Fibroblast of mammary gland (primary cell): ENCODE measurements around the gene XYLT1.

Experiments
- DNase-seq: peaks from one replicate; pipeline ENCODE4 v3.0.0-alpha.2; 2010; ENCODE audit warnings: low read depth
- H3K4me3 ChIP-seq: 2 replicates; pipeline ENCODE4 v1.5.1; 2011; ENCODE audit warnings: low read depth, mild to moderate bottlenecking, low read length, moderate library complexity; ENCODE audit not compliant: control insufficient read depth
- CTCF ChIP-seq: conservative IDR thresholded peaks from 2 replicates; pipeline ENCODE4 v1.5.1; 2011; ENCODE audit warnings: low read depth, low read length, inconsistent platforms; ENCODE audit not compliant: control insufficient read depth, insufficient read depth

Gene XYLT1

DNA sequence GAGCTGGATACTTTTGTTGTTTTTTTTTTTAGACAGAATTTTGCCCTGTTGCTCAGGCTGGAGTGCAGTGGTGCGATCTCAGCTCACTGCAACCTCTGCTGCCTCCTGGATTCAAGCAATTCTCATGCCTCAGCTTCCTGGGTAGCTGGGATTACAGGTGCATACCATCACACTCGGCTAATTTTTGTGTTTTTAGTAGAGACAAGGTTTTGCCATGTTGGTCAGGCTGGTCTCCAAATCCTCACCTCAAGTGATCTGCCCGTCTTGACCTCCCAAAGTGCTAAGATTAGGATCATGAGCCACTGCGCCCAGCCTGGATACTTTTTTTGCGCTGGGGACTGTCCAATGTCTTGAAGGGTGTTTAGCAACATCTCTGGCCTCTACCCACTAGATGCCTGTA, 32.6 kb upstream of the XYLT1 start:
- H3K4me3 ChIP-seq = no peak overlapping the region
- no peak for TF ChIP-seq CTCF
- DNase-seq = no peak

- no peak overlapping the region for H3K4me3 ChIP-seq
- no peak for TF ChIP-seq CTCF
- DNase-seq = no peak
Observed at GRCh38 chr16:17501321-17501720, 30.6 kb upstream of the XYLT1 start.

GRCh38 chr16:17499223-17499902, 28.6 kb upstream of the XYLT1 start:
- no peak overlapping the region for H3K4me3 ChIP-seq
- DNase-seq = no peak
- no peak for TF ChIP-seq CTCF

GRCh38 chr16:17497648-17498047, 26.9 kb upstream of the XYLT1 start:
- TF ChIP-seq CTCF = no peak
- no peak overlapping the region for H3K4me3 ChIP-seq
- peak; percentile 47 for DNase-seq

GRCh38 chr16:17496891-17497290, 26.1 kb upstream of the XYLT1 start:
- H3K4me3 ChIP-seq = no peak overlapping the region
- no peak for DNase-seq
- no peak for TF ChIP-seq CTCF

GRCh38 chr16:17493012-17493411, 22.3 kb upstream of the XYLT1 start:
- TF ChIP-seq CTCF = no peak
- no peak for DNase-seq
- H3K4me3 ChIP-seq = no peak overlapping the region
